ENCODE measurements around the gene DNM3.
"Not testable (repeated sequence)": the region's sequence is repeated elsewhere in the genome, so short reads cannot be mapped to it uniquely, and the experiment has no call there.

DNA sequence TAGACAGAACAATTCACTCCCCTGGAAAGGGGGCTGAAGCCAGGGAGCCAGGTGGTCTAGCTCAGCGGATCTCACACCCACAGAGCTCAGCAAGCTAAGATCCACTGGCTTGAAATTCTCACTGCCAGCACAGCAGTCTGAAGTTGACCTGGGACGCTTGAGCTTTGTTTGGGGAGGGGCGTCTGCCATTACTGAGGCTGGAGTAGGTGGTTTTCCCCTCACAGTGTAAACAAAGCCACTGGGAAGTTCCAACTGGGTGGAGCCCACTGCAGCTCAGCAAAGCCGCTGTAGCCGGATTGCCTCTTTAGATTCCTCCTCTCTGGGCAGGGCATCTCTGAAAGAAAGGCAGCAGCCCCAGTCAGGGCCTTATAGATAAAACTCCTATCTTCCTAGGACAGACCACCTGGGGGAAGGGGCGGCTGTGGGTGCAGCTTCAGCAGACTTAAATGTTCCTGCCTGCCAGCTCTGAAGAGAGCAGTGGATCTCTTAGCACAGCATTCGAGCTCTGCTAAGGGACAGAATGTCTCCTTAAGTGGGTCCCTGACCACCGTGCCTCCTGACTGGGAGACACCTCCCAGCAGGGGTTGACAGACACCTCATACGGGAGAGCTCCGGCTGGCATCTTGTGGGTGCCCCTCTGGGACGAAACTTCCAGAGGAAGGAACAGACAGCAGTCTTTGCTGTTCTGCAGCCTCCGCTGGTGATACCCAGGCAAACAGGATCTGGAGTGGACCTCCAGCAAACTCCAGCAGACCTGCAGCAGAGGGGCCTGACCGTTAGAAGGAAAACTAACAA is 183.8 kb downstream of the DNM3 start:
- TF ChIP-seq CTCF, POLR2AphosphoS5, EP300 (IDR thresholded peaks at IDR 0.05): not testable (repeated sequence)
